GM12873 (cell line): ENCODE data around the gene NSD1.

Experiments used
- CTCF ChIP-seq: IDR thresholded peaks from 2 replicates; pipeline ENCODE4 v1.5.1; 2012; ENCODE audit warnings: low read depth, mild to moderate bottlenecking, moderate library complexity, low read length, control low read depth; ENCODE audit not compliant: insufficient read depth; ENCODE audit errors: missing control alignments

NSD1 gene

GRCh38 chr5:177132136-177133095 lies 1.2 kb upstream of the NSD1 start:
- TF ChIP-seq CTCF: no peak

GRCh38 chr5:177133853-177134696 lies 502 bp downstream of the NSD1 start:
- no peak for TF ChIP-seq CTCF

GRCh38 chr5:177134697-177135225 lies 1.2 kb downstream of the NSD1 start:
- TF ChIP-seq CTCF: no peak

- no peak for TF ChIP-seq CTCF
These were observed 6.7 kb downstream of the NSD1 start for GRCh38 chr5:177140312-177140711.

- no peak for TF ChIP-seq CTCF
These were observed 7.9 kb downstream of the NSD1 start for GRCh38 chr5:177141496-177141895.

- TF ChIP-seq CTCF: no peak
These were observed 8.6 kb downstream of the NSD1 start for GRCh38 chr5:177142098-177142611.

- no peak for TF ChIP-seq CTCF
These were observed 9.2 kb downstream of the NSD1 start for GRCh38 chr5:177142778-177143177.
